SK-N-SH treated with all-trans-retinoic acid at 6 μM for 48 hours (cell line): Measurements from ENCODE around the gene CCDC57.

Experiments
- ATAC-seq: fragments of 200-7000 bp; cut with Tn5 transposase; 3 replicates; pipeline ENCODE4 v1.9.1; 2020; ENCODE audit warnings: mild to moderate bottlenecking, moderate library complexity
- ARNTL ChIP-seq: fragments of 450-650 bp; formaldehyde crosslinking; IDR thresholded peaks from 2 replicates; pipeline ENCODE4 v1.5.0; 2020; ENCODE audit warnings: low read depth, mild to moderate bottlenecking, moderate library complexity, borderline replicate concordance
- BACH2 ChIP-seq: fragments of 250-450 bp; sonication (Bioruptor Pico); IDR thresholded peaks from 2 replicates; pipeline ENCODE4 v1.9.0; 2021; ENCODE audit warnings: mild to moderate bottlenecking, borderline replicate concordance
- CSDC2 ChIP-seq: fragments of 250-450 bp; sonication (Bioruptor Pico); IDR thresholded peaks from 2 replicates; pipeline ENCODE4 v1.5.0; 2020; ENCODE audit warnings: mild to moderate bottlenecking, moderate library complexity
- ESRRG ChIP-seq: fragments of 250-450 bp; sonication (Bioruptor Pico); IDR thresholded peaks from 2 replicates; pipeline ENCODE4 v1.6.1; 2021; ENCODE audit warnings: mild to moderate bottlenecking
- GLIS3 ChIP-seq: fragments of 250-450 bp; sonication (Bioruptor Pico); IDR thresholded peaks from 2 replicates; pipeline ENCODE4 v1.5.0; 2020; ENCODE audit warnings: mild to moderate bottlenecking, moderate library complexity
- ISL1 ChIP-seq: fragments of 250-450 bp; sonication (Bioruptor Pico); IDR thresholded peaks from 2 replicates; pipeline ENCODE4 v2.1.2; 2022; ENCODE audit warnings: mild to moderate bottlenecking, moderate library complexity
- POU6F1 ChIP-seq: fragments of 250-450 bp; sonication (Bioruptor Pico); IDR thresholded peaks from 2 replicates; pipeline ENCODE4 v1.8.0; 2021; ENCODE audit warnings: low read depth, mild to moderate bottlenecking, moderate library complexity, borderline replicate concordance
- PPARA ChIP-seq: fragments of 250-450 bp; sonication (Bioruptor Pico); IDR thresholded peaks from 2 replicates; pipeline ENCODE4 v1.5.0; 2020; ENCODE audit warnings: mild to moderate bottlenecking, borderline replicate concordance
- RARB ChIP-seq: fragments of 250-450 bp; sonication (Bioruptor Pico); IDR thresholded peaks from 2 replicates; pipeline ENCODE4 v1.8.0; 2021; ENCODE audit warnings: mild to moderate bottlenecking, moderate library complexity
- SNAI2 ChIP-seq: fragments of 250-450 bp; sonication (Bioruptor Pico); IDR thresholded peaks from 2 replicates; pipeline ENCODE4 v1.5.0; 2020; ENCODE audit warnings: mild to moderate bottlenecking, moderate library complexity
- TCF4 ChIP-seq: fragments of 250-450 bp; sonication (Bioruptor Pico); IDR thresholded peaks from 2 replicates; pipeline ENCODE4 v1.8.0; 2021; ENCODE audit warnings: mild to moderate bottlenecking, moderate library complexity, borderline replicate concordance
- TOX ChIP-seq: fragments of 250-450 bp; sonication (Bioruptor Pico); IDR thresholded peaks from 2 replicates; pipeline ENCODE4 v1.8.0; 2021; ENCODE audit warnings: mild to moderate bottlenecking, moderate library complexity, borderline replicate concordance
- ZC3H10 ChIP-seq: fragments of 250-450 bp; sonication (Bioruptor Pico); IDR thresholded peaks from 2 replicates; pipeline ENCODE4 v1.5.1; 2021; ENCODE audit warnings: mild to moderate bottlenecking, moderate library complexity
- ZFP3 ChIP-seq: fragments of 250-450 bp; sonication (Bioruptor Pico); IDR thresholded peaks from 2 replicates; pipeline ENCODE4 v1.5.0; 2020; ENCODE audit warnings: mild to moderate bottlenecking, moderate library complexity
- ZFP30 ChIP-seq: fragments of 450-650 bp; formaldehyde crosslinking; IDR thresholded peaks from 2 replicates; pipeline ENCODE4 v1.5.0; 2022; ENCODE audit warnings: mild to moderate bottlenecking, moderate library complexity
- ZNF565 ChIP-seq: fragments of 450-650 bp; formaldehyde crosslinking; conservative IDR thresholded peaks from 2 replicates; pipeline ENCODE4 v1.5.0; 2020; ENCODE audit warnings: low read depth, mild to moderate bottlenecking, moderate library complexity
- ZNF70 ChIP-seq: fragments of 450-650 bp; formaldehyde crosslinking; IDR thresholded peaks from 2 replicates; pipeline ENCODE4 v1.5.0; 2020; ENCODE audit warnings: mild to moderate bottlenecking, moderate library complexity
- ZNF8 ChIP-seq: fragments of 450-650 bp; formaldehyde crosslinking; IDR thresholded peaks from 2 replicates; pipeline ENCODE4 v1.5.0; 2020; ENCODE audit warnings: mild to moderate bottlenecking, moderate library complexity
- TF ChIP-seq, protein P1 (sequence below): fragments of 250-450 bp; sonication (Bioruptor Pico); IDR thresholded peaks from 2 replicates; pipeline ENCODE4 v1.5.1; 2020; ENCODE audit warnings: low read depth, mild to moderate bottlenecking, moderate library complexity
- TF ChIP-seq, protein P2 (sequence below): fragments of 250-450 bp; sonication (Bioruptor Pico); IDR thresholded peaks from 2 replicates; pipeline ENCODE4 v1.5.0; 2020; ENCODE audit warnings: mild to moderate bottlenecking, moderate library complexity
- TF ChIP-seq, protein P3 (sequence below): fragments of 250-450 bp; sonication (Bioruptor Pico); IDR thresholded peaks from 2 replicates; pipeline ENCODE4 v1.8.0; 2020; ENCODE audit warnings: mild to moderate bottlenecking, moderate library complexity, borderline replicate concordance

Gene CCDC57

GRCh38 chr17:82114447-82114846, 98.2 kb downstream of the CCDC57 start:
- no peak for TF ChIP-seq TOX
- TF ChIP-seq, protein P1, sequence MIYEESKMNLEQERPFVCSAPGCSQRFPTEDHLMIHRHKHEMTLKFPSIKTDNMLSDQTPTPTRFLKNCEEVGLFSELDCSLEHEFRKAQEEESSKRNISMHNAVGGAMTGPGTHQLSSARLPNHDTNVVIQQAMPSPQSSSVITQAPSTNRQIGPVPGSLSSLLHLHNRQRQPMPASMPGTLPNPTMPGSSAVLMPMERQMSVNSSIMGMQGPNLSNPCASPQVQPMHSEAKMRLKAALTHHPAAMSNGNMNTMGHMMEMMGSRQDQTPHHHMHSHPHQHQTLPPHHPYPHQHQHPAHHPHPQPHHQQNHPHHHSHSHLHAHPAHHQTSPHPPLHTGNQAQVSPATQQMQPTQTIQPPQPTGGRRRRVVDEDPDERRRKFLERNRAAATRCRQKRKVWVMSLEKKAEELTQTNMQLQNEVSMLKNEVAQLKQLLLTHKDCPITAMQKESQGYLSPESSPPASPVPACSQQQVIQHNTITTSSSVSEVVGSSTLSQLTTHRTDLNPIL (CRISPR knock-in tag), result no peak
- TF ChIP-seq, protein P2, sequence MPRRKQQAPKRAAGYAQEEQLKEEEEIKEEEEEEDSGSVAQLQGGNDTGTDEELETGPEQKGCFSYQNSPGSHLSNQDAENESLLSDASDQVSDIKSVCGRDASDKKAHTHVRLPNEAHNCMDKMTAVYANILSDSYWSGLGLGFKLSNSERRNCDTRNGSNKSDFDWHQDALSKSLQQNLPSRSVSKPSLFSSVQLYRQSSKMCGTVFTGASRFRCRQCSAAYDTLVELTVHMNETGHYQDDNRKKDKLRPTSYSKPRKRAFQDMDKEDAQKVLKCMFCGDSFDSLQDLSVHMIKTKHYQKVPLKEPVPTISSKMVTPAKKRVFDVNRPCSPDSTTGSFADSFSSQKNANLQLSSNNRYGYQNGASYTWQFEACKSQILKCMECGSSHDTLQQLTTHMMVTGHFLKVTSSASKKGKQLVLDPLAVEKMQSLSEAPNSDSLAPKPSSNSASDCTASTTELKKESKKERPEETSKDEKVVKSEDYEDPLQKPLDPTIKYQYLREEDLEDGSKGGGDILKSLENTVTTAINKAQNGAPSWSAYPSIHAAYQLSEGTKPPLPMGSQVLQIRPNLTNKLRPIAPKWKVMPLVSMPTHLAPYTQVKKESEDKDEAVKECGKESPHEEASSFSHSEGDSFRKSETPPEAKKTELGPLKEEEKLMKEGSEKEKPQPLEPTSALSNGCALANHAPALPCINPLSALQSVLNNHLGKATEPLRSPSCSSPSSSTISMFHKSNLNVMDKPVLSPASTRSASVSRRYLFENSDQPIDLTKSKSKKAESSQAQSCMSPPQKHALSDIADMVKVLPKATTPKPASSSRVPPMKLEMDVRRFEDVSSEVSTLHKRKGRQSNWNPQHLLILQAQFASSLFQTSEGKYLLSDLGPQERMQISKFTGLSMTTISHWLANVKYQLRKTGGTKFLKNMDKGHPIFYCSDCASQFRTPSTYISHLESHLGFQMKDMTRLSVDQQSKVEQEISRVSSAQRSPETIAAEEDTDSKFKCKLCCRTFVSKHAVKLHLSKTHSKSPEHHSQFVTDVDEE (CRISPR knock-in tag), result no peak
- TF ChIP-seq TCF4 (CRISPR knock-in tag), result no peak
- TF ChIP-seq POU6F1, result no peak
- no peak for TF ChIP-seq ISL1 (CRISPR knock-in tag)
- no peak for TF ChIP-seq ZFP30
- TF ChIP-seq, protein P3, sequence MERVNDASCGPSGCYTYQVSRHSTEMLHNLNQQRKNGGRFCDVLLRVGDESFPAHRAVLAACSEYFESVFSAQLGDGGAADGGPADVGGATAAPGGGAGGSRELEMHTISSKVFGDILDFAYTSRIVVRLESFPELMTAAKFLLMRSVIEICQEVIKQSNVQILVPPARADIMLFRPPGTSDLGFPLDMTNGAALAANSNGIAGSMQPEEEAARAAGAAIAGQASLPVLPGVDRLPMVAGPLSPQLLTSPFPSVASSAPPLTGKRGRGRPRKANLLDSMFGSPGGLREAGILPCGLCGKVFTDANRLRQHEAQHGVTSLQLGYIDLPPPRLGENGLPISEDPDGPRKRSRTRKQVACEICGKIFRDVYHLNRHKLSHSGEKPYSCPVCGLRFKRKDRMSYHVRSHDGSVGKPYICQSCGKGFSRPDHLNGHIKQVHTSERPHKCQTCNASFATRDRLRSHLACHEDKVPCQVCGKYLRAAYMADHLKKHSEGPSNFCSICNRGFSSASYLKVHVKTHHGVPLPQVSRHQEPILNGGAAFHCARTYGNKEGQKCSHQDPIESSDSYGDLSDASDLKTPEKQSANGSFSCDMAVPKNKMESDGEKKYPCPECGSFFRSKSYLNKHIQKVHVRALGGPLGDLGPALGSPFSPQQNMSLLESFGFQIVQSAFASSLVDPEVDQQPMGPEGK (CRISPR knock-in tag), result no peak
- no peak for TF ChIP-seq RARB
- TF ChIP-seq PPARA (CRISPR knock-in tag), result no peak
- no peak for ATAC-seq

DNA sequence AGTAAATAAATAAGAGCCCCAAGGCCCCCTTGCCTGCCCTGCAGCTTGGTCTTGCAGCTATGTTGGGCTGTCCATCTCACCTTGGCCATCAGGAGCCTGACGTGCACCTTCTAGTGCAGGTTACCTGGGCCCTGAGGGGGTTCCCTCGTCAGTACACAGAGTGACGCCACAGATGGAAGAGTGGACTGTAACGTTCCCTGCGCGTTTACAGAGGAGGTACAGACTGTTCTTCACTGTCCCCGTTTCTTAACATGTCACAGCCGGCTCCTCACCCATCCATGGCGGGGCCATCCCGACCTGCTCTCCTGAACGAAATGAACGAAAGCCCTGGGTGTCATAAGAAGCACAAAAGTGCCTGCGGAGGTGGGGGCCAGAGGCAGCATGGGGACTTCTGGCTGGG, 98.7 kb downstream of the CCDC57 start:
- no peak for TF ChIP-seq GLIS3 (CRISPR knock-in tag)
- no peak for TF ChIP-seq ZC3H10
- no peak for TF ChIP-seq ARNTL (CRISPR knock-in tag)
- TF ChIP-seq ZNF565 (CRISPR knock-in tag), result no peak
- TF ChIP-seq SNAI2 (CRISPR knock-in tag), result no peak
- no peak for TF ChIP-seq BACH2 (CRISPR knock-in tag)
- TF ChIP-seq, protein P1 (CRISPR knock-in tag), result no peak
- TF ChIP-seq TOX, result no peak
- TF ChIP-seq PPARA (CRISPR knock-in tag), result no peak
- TF ChIP-seq ZNF8 (CRISPR knock-in tag), result no peak
- no peak for TF ChIP-seq TCF4 (CRISPR knock-in tag)
- TF ChIP-seq, protein P2 (CRISPR knock-in tag), result no peak
- TF ChIP-seq ZFP30, result no peak
- no peak for TF ChIP-seq ESRRG
- no peak for TF ChIP-seq CSDC2 (CRISPR knock-in tag)
- TF ChIP-seq ZFP3, result no peak
- no peak for TF ChIP-seq POU6F1
- TF ChIP-seq ZNF70 (CRISPR knock-in tag), result no peak
- no peak for ATAC-seq
